ENCODE measurements around the gene BDKRB1.

The BDKRB1 gene

GRCh38 chr14:96255501-96256366, at the start of gene BDKRB1:
TSS of gene BDKRB1 (plus strand) at chr14:96256210. CDS start at chr14:96263683, 7,473 bp downstream.
- DNase-seq = no peak

- DNase-seq = no peak
Observed at GRCh38 chr14:96206461-96206860, 49.5 kb upstream of the BDKRB1 start.

- DNase-seq = no peak
Observed at GRCh38 chr14:96207686-96208085, 48.3 kb upstream of the BDKRB1 start.

- DNase-seq = no peak
Observed at GRCh38 chr14:96208739-96209138, 47.3 kb upstream of the BDKRB1 start.

GRCh38 chr14:96212140-96212539, 43.9 kb upstream of the BDKRB1 start:
- DNase-seq = no peak

GRCh38 chr14:96212896-96213295, 43.1 kb upstream of the BDKRB1 start:
- no peak for DNase-seq

- no peak for DNase-seq
Observed at GRCh38 chr14:96213871-96214465, 42.0 kb upstream of the BDKRB1 start.

- DNase-seq = no peak
Observed at GRCh38 chr14:96214793-96215192, 41.2 kb upstream of the BDKRB1 start.

- DNase-seq = no peak
Observed at GRCh38 chr14:96215452-96216244, 40.4 kb upstream of the BDKRB1 start.

GRCh38 chr14:96216627-96217026, 39.4 kb upstream of the BDKRB1 start:
- no peak for DNase-seq

GRCh38 chr14:96217376-96217913, 38.6 kb upstream of the BDKRB1 start:
- no peak for DNase-seq

- DNase-seq = no peak
Observed at GRCh38 chr14:96221109-96221650, 34.8 kb upstream of the BDKRB1 start.

- no peak for DNase-seq
Observed at GRCh38 chr14:96221841-96222240, 34.2 kb upstream of the BDKRB1 start.

- no peak for DNase-seq
Observed at GRCh38 chr14:96224480-96225096, 31.4 kb upstream of the BDKRB1 start.

- no peak for DNase-seq
Observed at GRCh38 chr14:96225213-96225612, 30.8 kb upstream of the BDKRB1 start.

- DNase-seq = no peak
Observed at GRCh38 chr14:96225745-96226151, 30.3 kb upstream of the BDKRB1 start.

- no peak for DNase-seq
Observed at GRCh38 chr14:96227428-96227827, 28.6 kb upstream of the BDKRB1 start.

GRCh38 chr14:96229315-96229714, 26.7 kb upstream of the BDKRB1 start:
- DNase-seq = no peak

- no peak for DNase-seq
Observed at GRCh38 chr14:96231056-96231455, 25.0 kb upstream of the BDKRB1 start.

GRCh38 chr14:96231526-96232130, 24.4 kb upstream of the BDKRB1 start:
- DNase-seq = no peak

GRCh38 chr14:96232506-96232905, 23.5 kb upstream of the BDKRB1 start:
- DNase-seq = no peak

GRCh38 chr14:96233661-96234060, 22.3 kb upstream of the BDKRB1 start:
- DNase-seq = no peak
